GM06990 (cell line): ENCODE results near the gene MX2.

ENCODE experiments used
- DNase-seq: peaks from one replicate; pipeline ENCODE4 v3.0.0-alpha.2; 2011; ENCODE audit not compliant: insufficient read length; ENCODE audit errors: extremely low read depth
- H3K27me3 ChIP-seq: replicated peaks from 2 replicates; pipeline ENCODE4 v1.6.0; 2011; ENCODE audit warnings: low read length; ENCODE audit not compliant: control insufficient read depth, insufficient read depth
- H3K36me3 ChIP-seq: 2 replicates; pipeline ENCODE4 v1.5.1; 2011; ENCODE audit warnings: low read length; ENCODE audit not compliant: control insufficient read depth, insufficient read depth
- H3K4me3 ChIP-seq: replicated peaks from 2 replicates; pipeline ENCODE4 v1.5.1; 2011; ENCODE audit warnings: low read depth, mild to moderate bottlenecking, control low read depth, low read length
- TF ChIP-seq, protein P1 (sequence below): IDR thresholded peaks from 2 replicates; pipeline ENCODE4 v1.5.1; 2011; ENCODE audit warnings: low read length, control low read depth, mild to moderate bottlenecking, inconsistent platforms; ENCODE audit not compliant: insufficient read depth, poor library complexity, severe bottlenecking

Gene MX2

DNA sequence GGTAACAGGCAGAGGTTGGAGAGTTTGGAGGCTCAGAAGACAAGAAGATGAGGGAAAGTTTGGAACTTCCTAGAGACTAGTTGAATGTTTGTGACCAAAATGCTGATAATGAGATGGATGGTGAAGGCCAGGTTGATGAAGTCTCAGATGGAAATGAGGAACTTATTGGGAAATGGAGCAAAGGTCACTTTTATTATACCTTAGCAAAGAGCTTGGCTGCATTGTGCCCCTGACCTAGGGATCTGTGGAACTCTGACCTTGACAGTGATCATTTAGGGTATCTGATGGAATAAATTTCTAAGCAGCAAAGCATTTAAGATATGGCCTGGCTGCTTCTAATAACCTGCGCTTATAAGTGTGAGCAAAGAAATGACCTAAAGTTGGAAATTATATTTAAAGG, 28.1 kb upstream of the MX2 start:
- Histone ChIP-seq H3K4me3 (no peak overlapping the region), H3K27me3 (no peaks in the 10 kb centered on the region), H3K36me3 (no peaks in the 10 kb centered on the region)
- TF ChIP-seq, protein P1, sequence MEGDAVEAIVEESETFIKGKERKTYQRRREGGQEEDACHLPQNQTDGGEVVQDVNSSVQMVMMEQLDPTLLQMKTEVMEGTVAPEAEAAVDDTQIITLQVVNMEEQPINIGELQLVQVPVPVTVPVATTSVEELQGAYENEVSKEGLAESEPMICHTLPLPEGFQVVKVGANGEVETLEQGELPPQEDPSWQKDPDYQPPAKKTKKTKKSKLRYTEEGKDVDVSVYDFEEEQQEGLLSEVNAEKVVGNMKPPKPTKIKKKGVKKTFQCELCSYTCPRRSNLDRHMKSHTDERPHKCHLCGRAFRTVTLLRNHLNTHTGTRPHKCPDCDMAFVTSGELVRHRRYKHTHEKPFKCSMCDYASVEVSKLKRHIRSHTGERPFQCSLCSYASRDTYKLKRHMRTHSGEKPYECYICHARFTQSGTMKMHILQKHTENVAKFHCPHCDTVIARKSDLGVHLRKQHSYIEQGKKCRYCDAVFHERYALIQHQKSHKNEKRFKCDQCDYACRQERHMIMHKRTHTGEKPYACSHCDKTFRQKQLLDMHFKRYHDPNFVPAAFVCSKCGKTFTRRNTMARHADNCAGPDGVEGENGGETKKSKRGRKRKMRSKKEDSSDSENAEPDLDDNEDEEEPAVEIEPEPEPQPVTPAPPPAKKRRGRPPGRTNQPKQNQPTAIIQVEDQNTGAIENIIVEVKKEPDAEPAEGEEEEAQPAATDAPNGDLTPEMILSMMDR: no peak
- DNase-seq: no peak

DNA sequence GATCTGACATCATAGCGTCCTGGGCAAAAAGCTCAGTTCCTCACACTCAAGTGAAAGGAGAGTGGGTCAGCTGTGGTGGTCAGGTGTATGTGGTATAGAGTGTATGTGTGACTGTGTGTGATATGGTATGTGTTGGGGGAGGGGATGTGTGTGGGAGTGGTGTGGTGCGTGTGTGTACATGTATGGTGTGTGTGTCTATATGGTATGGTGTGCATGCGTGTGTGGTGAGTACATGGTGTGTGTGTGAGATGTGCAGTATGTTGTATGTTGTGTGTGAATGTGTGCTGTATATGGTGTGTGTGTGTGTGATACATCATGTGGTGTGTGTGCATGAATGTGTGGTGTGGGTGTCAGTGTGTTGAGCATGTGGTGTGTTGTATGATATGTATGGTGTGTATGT, 24.3 kb upstream of the MX2 start:
- no peak for DNase-seq
- TF ChIP-seq, protein P1: no peak

DNA sequence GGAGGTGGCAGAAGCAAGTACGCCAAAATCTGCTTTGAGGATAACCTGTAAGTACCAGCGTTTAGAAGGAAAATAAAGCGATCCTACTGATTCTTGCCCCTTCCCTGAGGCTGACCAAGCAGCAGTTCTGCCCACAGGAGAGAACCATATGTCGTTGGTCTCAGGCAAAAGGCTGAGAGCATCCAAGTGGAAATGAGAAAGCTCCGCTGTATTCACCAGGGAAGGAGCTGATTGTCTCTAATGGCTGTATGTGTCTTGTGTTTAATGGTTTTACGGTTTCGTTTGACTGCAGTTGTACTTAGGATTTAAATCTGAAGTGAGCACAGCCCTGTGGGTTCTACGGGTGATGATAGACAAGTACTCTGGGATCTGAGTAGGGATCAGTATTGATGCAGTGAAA, 23.4 kb upstream of the MX2 start:
- TF ChIP-seq, protein P1: no peak
- Histone ChIP-seq H3K27me3 (no peaks in the 10 kb centered on the region), H3K36me3 (no peaks in the 10 kb centered on the region), H3K4me3 (no peak overlapping the region)
- no peak for DNase-seq

More for the DNA sequence above, 24.3 kb upstream of the MX2 start:
- H3K27me3 ChIP-seq: no peaks in the 10 kb centered on the region
- no peaks in the 10 kb centered on the region for H3K36me3 ChIP-seq
- no peak overlapping the region for H3K4me3 ChIP-seq

DNA sequence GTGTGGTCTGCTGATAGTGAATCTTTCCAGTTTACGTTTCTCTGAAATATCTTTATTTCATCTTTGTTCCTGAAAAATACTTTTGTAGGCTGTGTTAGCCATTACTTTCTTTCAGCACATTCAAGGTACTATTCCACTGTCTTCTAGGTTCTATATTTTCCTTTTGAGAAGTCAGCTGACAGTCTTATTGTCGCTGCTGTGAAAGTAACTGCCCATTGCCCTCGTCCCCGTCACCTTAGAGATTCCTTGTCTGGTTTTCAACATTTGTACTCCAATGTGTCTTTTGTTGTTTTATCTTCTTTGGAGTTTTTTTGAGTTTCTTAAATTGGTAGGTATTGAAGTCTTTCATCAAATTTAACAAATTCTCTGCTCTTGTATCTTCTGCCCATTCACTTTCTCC, 19.8 kb upstream of the MX2 start:
- Histone ChIP-seq H3K27me3 (no peaks in the 10 kb centered on the region), H3K36me3 (no peaks in the 10 kb centered on the region), H3K4me3 (no peak overlapping the region)
- TF ChIP-seq, protein P1: no peak
- DNase-seq: no peak

DNA sequence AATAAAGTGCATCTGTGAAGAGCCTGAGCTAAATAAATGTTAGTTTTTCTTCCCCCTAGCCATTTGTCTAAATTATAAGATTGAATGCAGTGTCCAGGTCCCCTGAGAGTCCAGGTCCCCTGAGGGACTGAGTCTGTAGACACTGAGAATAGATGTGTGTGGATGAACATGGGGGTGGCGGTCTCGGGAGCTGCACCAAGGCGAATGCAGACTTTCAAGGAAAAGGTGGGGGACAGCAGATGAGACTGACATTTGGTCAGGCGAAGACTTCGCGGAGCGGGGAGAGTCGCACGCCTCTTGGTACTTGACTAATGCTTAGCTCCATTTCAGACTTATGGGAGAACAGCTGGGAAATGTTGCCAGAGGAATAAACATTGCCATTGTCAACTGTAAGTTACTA, 17.7 kb upstream of the MX2 start:
- no peaks in the 10 kb centered on the region; the same call in 1 of the 2 replicates for H3K27me3 ChIP-seq
- H3K36me3 ChIP-seq: no peaks in the 10 kb centered on the region
- no peak for DNase-seq
- TF ChIP-seq, protein P1: no peak
- no peak overlapping the region for H3K4me3 ChIP-seq

DNA sequence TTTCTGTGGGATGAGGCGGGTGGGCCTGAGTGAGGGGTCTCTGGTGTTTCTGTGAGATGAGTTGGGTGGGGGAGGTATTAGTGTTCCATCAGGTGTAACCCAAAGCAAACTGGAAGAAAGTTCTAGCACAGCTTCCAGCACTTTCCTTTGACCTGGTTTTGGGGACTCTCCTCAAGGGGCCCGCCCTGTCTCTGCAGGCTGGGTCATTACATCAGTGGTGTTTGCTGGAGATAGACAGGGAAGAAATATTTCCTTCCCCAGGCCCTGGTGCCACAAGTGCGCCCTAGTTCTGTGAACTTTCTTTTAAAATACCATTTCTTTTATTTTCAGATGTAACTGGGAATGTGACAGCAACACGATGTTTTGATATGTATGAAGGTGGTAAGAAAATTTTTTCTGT, 16.5 kb upstream of the MX2 start:
- no peak for DNase-seq
- no peaks in the 10 kb centered on the region for H3K36me3 ChIP-seq
- no peaks in the 10 kb centered on the region; the same call in 1 of the 2 replicates for H3K27me3 ChIP-seq
- TF ChIP-seq, protein P1: no peak
- no peak overlapping the region for H3K4me3 ChIP-seq
